ENCODE measurements around the gene ADORA2B. TPM values are rescaled to one million over a fixed set of nuclear protein-coding genes. Genes with fewer than 3 reads are reported as not detected.

The ADORA2B gene
- total RNA-seq, 1 donor from 2014 or later = not detected

DNA sequence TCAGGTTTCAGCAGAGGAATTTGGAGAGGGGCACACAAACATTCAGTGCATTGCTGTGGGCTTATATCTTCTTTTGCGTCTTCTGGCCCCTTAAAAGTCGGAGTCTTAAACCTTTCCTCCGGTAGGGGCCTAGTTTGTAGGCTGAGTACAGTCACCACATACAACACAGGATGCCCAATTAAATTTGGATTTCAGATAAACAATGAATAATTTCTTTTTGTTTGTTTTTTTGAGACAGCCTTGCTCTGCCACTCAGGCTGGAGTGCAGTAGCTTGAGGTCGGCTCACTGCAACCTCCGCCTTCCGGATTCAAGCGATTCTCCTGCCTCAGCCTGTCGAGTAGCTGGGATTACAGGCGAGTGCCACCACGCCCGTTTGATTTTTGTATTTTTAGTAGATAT is 26.7 kb upstream of the ADORA2B start:
- TF ChIP-seq, protein P1, sequence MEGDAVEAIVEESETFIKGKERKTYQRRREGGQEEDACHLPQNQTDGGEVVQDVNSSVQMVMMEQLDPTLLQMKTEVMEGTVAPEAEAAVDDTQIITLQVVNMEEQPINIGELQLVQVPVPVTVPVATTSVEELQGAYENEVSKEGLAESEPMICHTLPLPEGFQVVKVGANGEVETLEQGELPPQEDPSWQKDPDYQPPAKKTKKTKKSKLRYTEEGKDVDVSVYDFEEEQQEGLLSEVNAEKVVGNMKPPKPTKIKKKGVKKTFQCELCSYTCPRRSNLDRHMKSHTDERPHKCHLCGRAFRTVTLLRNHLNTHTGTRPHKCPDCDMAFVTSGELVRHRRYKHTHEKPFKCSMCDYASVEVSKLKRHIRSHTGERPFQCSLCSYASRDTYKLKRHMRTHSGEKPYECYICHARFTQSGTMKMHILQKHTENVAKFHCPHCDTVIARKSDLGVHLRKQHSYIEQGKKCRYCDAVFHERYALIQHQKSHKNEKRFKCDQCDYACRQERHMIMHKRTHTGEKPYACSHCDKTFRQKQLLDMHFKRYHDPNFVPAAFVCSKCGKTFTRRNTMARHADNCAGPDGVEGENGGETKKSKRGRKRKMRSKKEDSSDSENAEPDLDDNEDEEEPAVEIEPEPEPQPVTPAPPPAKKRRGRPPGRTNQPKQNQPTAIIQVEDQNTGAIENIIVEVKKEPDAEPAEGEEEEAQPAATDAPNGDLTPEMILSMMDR (IDR thresholded peaks at IDR 0.05) = no peak
- no peak overlapping the region for H3K4me3 Mint-ChIP-seq
- CTCF ChIA-PET = no interaction called here

GRCh38 chr17:15918661-15919259 is 26.2 kb upstream of the ADORA2B start:
- Mint-ChIP-seq H3K36me3 (ENCODE audit: low read depth) (no peaks in the 10 kb centered on the region), H3K27ac (no peak overlapping the region), H3K4me3 (no peak overlapping the region), H3K27me3 (peaks cover 21% of the 10 kb centered on the region), H3K9me3 (peaks cover 9% of the 10 kb centered on the region), H3K4me1 (no peaks in the 10 kb centered on the region)
- no peak for DNase-seq
- intact Hi-C loops (cut with micrococcal nuclease) = no loop called here
- CTCF ChIA-PET = no interaction called here
- POLR2A ChIA-PET = no interaction called here
- ATAC-seq (ENCODE audit: low read depth) = no peak
- TF ChIP-seq, protein P1 (IDR thresholded peaks at IDR 0.05) = no peak

More for the DNA sequence above, 26.7 kb upstream of the ADORA2B start:
- H3K4me1 Mint-ChIP-seq = no peaks in the 10 kb centered on the region
- ATAC-seq (ENCODE audit: low read depth) (no peak), DNase-seq (no peak)
- peaks cover 9% of the 10 kb centered on the region for H3K9me3 Mint-ChIP-seq
- no peak overlapping the region for H3K27ac Mint-ChIP-seq
- POLR2A ChIA-PET = no interaction called here
- intact Hi-C loops (cut with micrococcal nuclease) = no loop called here
- H3K27me3 Mint-ChIP-seq = peaks cover 21% of the 10 kb centered on the region
- H3K36me3 Mint-ChIP-seq (ENCODE audit: low read depth) = no peaks in the 10 kb centered on the region

GRCh38 chr17:15919466-15919865 is 25.5 kb upstream of the ADORA2B start:
- no peak overlapping the region for H3K4me3 Mint-ChIP-seq
- peaks cover 9% of the 10 kb centered on the region for H3K9me3 Mint-ChIP-seq
- H3K36me3 Mint-ChIP-seq (ENCODE audit: low read depth) = no peaks in the 10 kb centered on the region
- DNase-seq = no peak
- peaks cover 21% of the 10 kb centered on the region for H3K27me3 Mint-ChIP-seq
- TF ChIP-seq, protein P1 (IDR thresholded peaks at IDR 0.05) = no peak
- no peak for ATAC-seq (ENCODE audit: low read depth)
- H3K4me1 Mint-ChIP-seq = no peaks in the 10 kb centered on the region
- intact Hi-C loops (cut with micrococcal nuclease) = no loop called here
- H3K27ac Mint-ChIP-seq = no peak overlapping the region
- CTCF ChIA-PET = no interaction called here
- POLR2A ChIA-PET = no interaction called here

DNA sequence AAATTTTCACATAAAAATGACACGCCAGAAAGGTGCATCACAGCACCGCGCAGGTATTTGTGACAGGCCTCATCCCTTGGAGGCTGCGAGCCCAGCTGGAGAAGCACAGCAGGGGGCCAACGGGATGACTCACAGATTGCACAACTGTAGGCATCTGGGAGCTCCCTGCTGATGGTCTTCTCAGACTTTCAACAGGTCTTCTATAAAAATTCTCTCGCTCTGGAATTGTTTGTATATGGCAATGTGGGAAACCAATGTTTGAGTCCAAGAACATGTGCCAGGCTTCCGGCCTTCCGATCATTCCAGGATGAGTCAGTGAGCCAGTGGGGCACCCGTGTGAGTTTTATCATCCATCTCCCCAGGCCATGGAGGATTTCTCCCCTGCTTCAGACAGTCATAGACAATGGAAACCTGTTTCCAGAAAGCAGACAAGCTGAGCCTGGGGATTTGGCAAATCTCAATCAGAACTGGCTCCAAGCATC is 24.1 kb upstream of the ADORA2B start:
- intact Hi-C loops (cut with micrococcal nuclease) = no loop called here
- TF ChIP-seq, protein P1 (IDR thresholded peaks at IDR 0.05) = no peak
- H3K27me3 Mint-ChIP-seq = peaks cover 21% of the 10 kb centered on the region
- ATAC-seq (ENCODE audit: low read depth) = no peak
- no peaks in the 10 kb centered on the region for H3K4me1 Mint-ChIP-seq
- no peaks in the 10 kb centered on the region for H3K36me3 Mint-ChIP-seq (ENCODE audit: low read depth)
- no peak overlapping the region for H3K27ac Mint-ChIP-seq
- ChIA-PET POLR2A (no interaction called here), CTCF (no interaction called here)
- H3K4me3 Mint-ChIP-seq = no peak overlapping the region
- H3K9me3 Mint-ChIP-seq = peaks cover 9% of the 10 kb centered on the region
- DNase-seq = no peak

GRCh38 chr17:15921640-15922039 is 23.3 kb upstream of the ADORA2B start:
- Mint-ChIP-seq H3K36me3 (ENCODE audit: low read depth) (no peaks in the 10 kb centered on the region), H3K4me1 (no peaks in the 10 kb centered on the region), H3K9me3 (peaks cover 9% of the 10 kb centered on the region), H3K27ac (no peak overlapping the region), H3K4me3 (no peak overlapping the region), H3K27me3 (peaks cover 16% of the 10 kb centered on the region)
- ATAC-seq (ENCODE audit: low read depth) = no peak
- no peak for DNase-seq
- ChIA-PET CTCF (no interaction called here), POLR2A (no interaction called here)
- TF ChIP-seq, protein P1 (IDR thresholded peaks at IDR 0.05) = no peak
- intact Hi-C loops (cut with micrococcal nuclease) = no loop called here
